ENCODE data around the gene ACKR2. TPM values are rescaled to one million over a fixed set of nuclear protein-coding genes. Genes with fewer than 3 reads are reported as not detected.

Gene ACKR2
- polyA plus RNA-seq, 1 donor = 0.46 TPM

Other genes starting within 250 kb of the ACKR2 start
- 19.6 TPM for gene SEC22C, start 227.5 kb upstream of the ACKR2 start, polyA plus RNA-seq (ENCODE audit: insufficient read length)
- gene SS18L2, start 218.6 kb upstream of the ACKR2 start, polyA plus RNA-seq (ENCODE audit: insufficient read length) = 9.6 TPM
- 94.1 TPM for gene NKTR, start 208.8 kb upstream of the ACKR2 start, polyA plus RNA-seq (ENCODE audit: insufficient read length)
- gene ZBTB47, start 155.7 kb upstream of the ACKR2 start, polyA plus RNA-seq (ENCODE audit: insufficient read length) = 36.9 TPM
- 162 TPM for gene KLHL40, start 123.9 kb upstream of the ACKR2 start, polyA plus RNA-seq (ENCODE audit: insufficient read length)
- gene HHATL, start 106.6 kb upstream of the ACKR2 start, polyA plus RNA-seq (ENCODE audit: insufficient read length) = 73.4 TPM
- gene CCDC13, start 36.2 kb upstream of the ACKR2 start, polyA plus RNA-seq (ENCODE audit: insufficient read length) = 0.67 TPM
- gene HIGD1A, start 5.0 kb upstream of the ACKR2 start, polyA plus RNA-seq (ENCODE audit: insufficient read length) = 71.7 TPM
- gene CYP8B1, start 66.4 kb downstream of the ACKR2 start, polyA plus RNA-seq (ENCODE audit: insufficient read length) = 0.09 TPM
- gene ZNF662, start 96.7 kb downstream of the ACKR2 start, polyA plus RNA-seq (ENCODE audit: insufficient read length) = 19.5 TPM
- gene GASK1A, start 169.9 kb downstream of the ACKR2 start, polyA plus RNA-seq (ENCODE audit: insufficient read length) = 4.4 TPM

All from forelimb muscle (tissue), 1 donor.